Sigmoid colon (tissue), 4 donors: ENCODE measurements around the gene UCK1.

ENCODE experiments used
- EP300 ChIP-seq, 4 donors: sonication (generic); formaldehyde crosslinking; IDR thresholded peaks; one replicate each; pipeline ENCODE4 v1.6.1; 2017; ENCODE audit warnings: antibody characterized with exemption in 4 of 4
- POLR2A ChIP-seq, 2 donors: fragments of 450-650 bp; IDR thresholded peaks; one replicate each; pipeline ENCODE4 v1.6.1; 2016; ENCODE audit warnings: antibody characterized with exemption in 2 of 2, mild to moderate bottlenecking in 2 of 2, moderate library complexity in 2 of 2
- TF ChIP-seq, protein P1 (sequence below), 4 experiments: fragments of 450-650 bp in 3 of 4; fragments of 200-600 bp in 1 of 4; IDR thresholded peaks; one replicate each; pipeline ENCODE4 v1.5.1; 2016 to 2019; ENCODE audit warnings: antibody characterized with exemption in 4 of 4, mild to moderate bottlenecking in 3 of 4, moderate library complexity in 2 of 4

DNA sequence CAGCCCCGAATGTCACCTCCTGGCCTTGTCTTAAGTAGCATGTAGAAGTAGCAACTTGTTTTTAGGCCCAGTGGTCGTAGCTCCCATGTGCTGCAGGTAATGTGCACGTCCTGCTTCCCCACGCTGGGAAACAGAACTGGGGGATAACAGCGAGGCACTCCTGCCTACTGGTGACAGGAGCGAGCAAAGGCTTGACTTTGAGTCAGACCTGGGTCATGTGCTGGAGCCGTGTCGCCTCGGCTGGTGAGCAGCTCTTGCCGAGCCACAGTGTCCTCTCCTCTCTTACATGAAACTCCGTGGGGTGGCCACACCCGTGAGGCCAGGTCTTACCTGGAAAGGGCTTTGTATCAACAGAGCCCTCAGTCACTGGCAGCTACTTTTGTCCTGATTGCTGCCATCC lies 45.9 kb downstream of the UCK1 start:
- TF ChIP-seq, protein P1, sequence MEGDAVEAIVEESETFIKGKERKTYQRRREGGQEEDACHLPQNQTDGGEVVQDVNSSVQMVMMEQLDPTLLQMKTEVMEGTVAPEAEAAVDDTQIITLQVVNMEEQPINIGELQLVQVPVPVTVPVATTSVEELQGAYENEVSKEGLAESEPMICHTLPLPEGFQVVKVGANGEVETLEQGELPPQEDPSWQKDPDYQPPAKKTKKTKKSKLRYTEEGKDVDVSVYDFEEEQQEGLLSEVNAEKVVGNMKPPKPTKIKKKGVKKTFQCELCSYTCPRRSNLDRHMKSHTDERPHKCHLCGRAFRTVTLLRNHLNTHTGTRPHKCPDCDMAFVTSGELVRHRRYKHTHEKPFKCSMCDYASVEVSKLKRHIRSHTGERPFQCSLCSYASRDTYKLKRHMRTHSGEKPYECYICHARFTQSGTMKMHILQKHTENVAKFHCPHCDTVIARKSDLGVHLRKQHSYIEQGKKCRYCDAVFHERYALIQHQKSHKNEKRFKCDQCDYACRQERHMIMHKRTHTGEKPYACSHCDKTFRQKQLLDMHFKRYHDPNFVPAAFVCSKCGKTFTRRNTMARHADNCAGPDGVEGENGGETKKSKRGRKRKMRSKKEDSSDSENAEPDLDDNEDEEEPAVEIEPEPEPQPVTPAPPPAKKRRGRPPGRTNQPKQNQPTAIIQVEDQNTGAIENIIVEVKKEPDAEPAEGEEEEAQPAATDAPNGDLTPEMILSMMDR (IDR thresholded peaks at IDR 0.05), result no peak
- no peak for TF ChIP-seq POLR2A (IDR thresholded peaks at IDR 0.05)
- TF ChIP-seq EP300 (IDR thresholded peaks at IDR 0.05), result no peak
